Measurements from ENCODE around the gene PSMD2. TPM values are rescaled to one million over a fixed set of nuclear protein-coding genes. Genes with fewer than 3 reads are reported as not detected.

Gene PSMD2
- total RNA-seq, 2 donors from 2014 or later: 230 to 272 TPM

DNA sequence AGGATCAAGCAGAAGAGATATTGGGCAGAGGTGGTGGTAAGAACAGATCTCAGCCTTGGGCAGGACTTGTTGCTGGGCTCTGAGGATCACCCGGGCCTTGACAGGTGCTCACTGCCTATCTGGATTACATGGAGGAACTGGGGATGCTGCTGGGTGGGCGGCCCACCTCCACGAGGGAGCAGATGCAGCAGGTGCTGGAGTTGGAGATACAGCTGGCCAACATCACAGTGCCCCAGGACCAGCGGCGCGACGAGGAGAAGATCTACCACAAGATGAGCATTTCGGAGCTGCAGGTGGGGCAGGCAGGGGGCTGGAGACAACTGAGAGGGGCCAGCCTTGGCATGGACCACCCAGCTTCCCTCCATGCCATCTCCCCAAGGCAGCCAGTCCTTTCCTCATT is 15.4 kb upstream of the PSMD2 start:
- TF ChIP-seq, protein P1, sequence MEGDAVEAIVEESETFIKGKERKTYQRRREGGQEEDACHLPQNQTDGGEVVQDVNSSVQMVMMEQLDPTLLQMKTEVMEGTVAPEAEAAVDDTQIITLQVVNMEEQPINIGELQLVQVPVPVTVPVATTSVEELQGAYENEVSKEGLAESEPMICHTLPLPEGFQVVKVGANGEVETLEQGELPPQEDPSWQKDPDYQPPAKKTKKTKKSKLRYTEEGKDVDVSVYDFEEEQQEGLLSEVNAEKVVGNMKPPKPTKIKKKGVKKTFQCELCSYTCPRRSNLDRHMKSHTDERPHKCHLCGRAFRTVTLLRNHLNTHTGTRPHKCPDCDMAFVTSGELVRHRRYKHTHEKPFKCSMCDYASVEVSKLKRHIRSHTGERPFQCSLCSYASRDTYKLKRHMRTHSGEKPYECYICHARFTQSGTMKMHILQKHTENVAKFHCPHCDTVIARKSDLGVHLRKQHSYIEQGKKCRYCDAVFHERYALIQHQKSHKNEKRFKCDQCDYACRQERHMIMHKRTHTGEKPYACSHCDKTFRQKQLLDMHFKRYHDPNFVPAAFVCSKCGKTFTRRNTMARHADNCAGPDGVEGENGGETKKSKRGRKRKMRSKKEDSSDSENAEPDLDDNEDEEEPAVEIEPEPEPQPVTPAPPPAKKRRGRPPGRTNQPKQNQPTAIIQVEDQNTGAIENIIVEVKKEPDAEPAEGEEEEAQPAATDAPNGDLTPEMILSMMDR (IDR thresholded peaks at IDR 0.05): no peak
- TF ChIP-seq POLR2A (IDR thresholded peaks at IDR 0.05) (no peak), POLR2AphosphoS5 (IDR thresholded peaks at IDR 0.05) (no peak)
- Histone ChIP-seq H3K27me3 (replicated peaks; ENCODE audit: insufficient read depth) (no peaks in the 10 kb centered on the region), H3K4me1 (replicated peaks) (no peaks in the 10 kb centered on the region), H3K36me3 (no peaks in the 10 kb centered on the region), H3K4me3 (no peak overlapping the region), H3K9me3 (no peaks in the 10 kb centered on the region), H3K27ac (no peak overlapping the region)
- no peak for DNase-seq (ENCODE audit: low spot score)
- 88% methylated on average over 8 of the region's 8 CpGs for WGBS
- intact Hi-C loops (cut with DNase I): no loop called here

DNA sequence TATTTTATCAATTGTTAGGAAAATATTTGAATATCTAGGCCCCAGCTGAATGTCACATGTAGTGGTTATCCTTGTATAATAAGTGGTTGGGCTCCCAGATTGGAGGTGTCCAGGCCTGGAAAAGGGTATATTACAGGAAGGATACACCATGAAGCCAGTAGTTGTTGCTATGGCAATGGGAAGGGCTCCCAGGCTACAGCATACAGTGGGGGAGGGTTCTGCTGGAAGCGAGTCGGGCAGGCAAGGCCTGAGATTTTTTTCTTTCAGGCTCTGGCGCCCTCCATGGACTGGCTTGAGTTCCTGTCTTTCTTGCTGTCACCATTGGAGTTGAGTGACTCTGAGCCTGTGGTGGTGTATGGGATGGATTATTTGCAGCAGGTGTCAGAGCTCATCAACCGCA is 14.3 kb upstream of the PSMD2 start:
- intact Hi-C loops (cut with DNase I): no loop called here
- DNase-seq (ENCODE audit: low spot score): no peak
- no peak for TF ChIP-seq POLR2AphosphoS5 (IDR thresholded peaks at IDR 0.05)
- no peak for TF ChIP-seq POLR2A (IDR thresholded peaks at IDR 0.05)
- TF ChIP-seq, protein P1 (IDR thresholded peaks at IDR 0.05): no peak

DNA sequence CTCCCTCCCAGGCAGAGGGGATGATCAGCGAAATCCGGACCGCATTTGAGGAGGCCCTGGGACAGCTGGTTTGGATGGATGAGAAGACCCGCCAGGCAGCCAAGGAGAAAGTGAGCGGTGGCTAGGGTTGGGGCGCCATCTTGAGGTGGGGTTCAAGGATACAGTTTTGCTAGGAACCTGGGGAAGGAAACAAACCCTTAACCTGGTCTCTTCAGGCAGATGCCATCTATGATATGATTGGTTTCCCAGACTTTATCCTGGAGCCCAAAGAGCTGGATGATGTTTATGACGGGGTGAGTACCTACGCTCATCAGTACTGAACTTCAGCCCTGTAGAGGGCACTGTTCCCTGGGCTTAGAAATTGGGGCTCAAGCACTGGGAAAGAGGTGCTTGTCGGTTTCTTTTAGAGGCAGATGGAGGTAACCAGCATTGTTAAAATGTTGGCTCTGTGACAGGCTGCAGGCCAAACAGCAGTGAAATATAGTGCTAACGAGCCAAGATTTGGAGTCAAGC is 9.6 kb upstream of the PSMD2 start:
- no peaks in the 10 kb centered on the region for H3K4me1 ChIP-seq (replicated peaks)
- no peak for TF ChIP-seq POLR2AphosphoS5 (IDR thresholded peaks at IDR 0.05)
- TF ChIP-seq, protein P1 (IDR thresholded peaks at IDR 0.05): peak in 3 of 4 experiments; percentile 34 to 59 (median 49)
- no peak for TF ChIP-seq POLR2A (IDR thresholded peaks at IDR 0.05)
- H3K27ac ChIP-seq: no peak overlapping the region
- H3K36me3 ChIP-seq: no peaks in the 10 kb centered on the region
- no peaks in the 10 kb centered on the region for H3K9me3 ChIP-seq
- H3K4me3 ChIP-seq: no peak overlapping the region
- 7% methylated on average over 10 of the region's 10 CpGs for WGBS
- no peaks in the 10 kb centered on the region for H3K27me3 ChIP-seq (replicated peaks; ENCODE audit: insufficient read depth)
- DNase-seq (ENCODE audit: low spot score): peak; percentile 19
- intact Hi-C loops (cut with DNase I): no loop called here

More for the DNA sequence above, 14.3 kb upstream of the PSMD2 start:
- H3K36me3 ChIP-seq: no peaks in the 10 kb centered on the region
- no peak overlapping the region for H3K27ac ChIP-seq
- no peaks in the 10 kb centered on the region for H3K27me3 ChIP-seq (replicated peaks; ENCODE audit: insufficient read depth)
- H3K4me3 ChIP-seq: no peak overlapping the region
- H3K4me1 ChIP-seq (replicated peaks): no peaks in the 10 kb centered on the region
- no peaks in the 10 kb centered on the region for H3K9me3 ChIP-seq
- 17% methylated on average over 4 of the region's 4 CpGs for WGBS

DNA sequence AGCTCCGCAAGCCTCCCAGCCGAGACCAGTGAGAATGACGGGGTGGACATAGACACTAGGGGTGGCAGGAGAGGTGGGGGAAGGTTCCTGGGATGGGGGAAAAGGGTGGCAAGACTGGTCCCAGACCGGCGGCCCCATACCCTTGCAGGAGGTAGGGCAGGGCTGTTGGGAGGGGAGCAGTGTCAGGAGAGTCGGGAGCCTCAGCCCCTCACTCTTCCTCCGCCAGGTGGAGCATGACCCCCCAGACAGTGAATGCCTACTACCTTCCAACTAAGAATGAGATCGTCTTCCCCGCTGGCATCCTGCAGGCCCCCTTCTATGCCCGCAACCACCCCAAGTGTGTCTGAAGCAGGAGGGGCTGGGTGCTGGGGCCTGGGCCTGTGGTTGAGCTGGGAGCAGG is 8.7 kb upstream of the PSMD2 start:
- TF ChIP-seq POLR2AphosphoS5 (IDR thresholded peaks at IDR 0.05) (no peak), POLR2A (IDR thresholded peaks at IDR 0.05) (no peak)
- TF ChIP-seq, protein P1 (IDR thresholded peaks at IDR 0.05): no peak
- intact Hi-C loops (cut with DNase I): no loop called here
- no peaks in the 10 kb centered on the region for H3K27me3 ChIP-seq (replicated peaks; ENCODE audit: insufficient read depth)
- 80% methylated on average over 10 of the region's 10 CpGs for WGBS
- H3K36me3 ChIP-seq: no peaks in the 10 kb centered on the region
- H3K27ac ChIP-seq: no peak overlapping the region
- no peaks in the 10 kb centered on the region for H3K4me1 ChIP-seq (replicated peaks)
- DNase-seq (ENCODE audit: low spot score): no peak
- no peaks in the 10 kb centered on the region for H3K9me3 ChIP-seq
- no peak overlapping the region for H3K4me3 ChIP-seq

DNA sequence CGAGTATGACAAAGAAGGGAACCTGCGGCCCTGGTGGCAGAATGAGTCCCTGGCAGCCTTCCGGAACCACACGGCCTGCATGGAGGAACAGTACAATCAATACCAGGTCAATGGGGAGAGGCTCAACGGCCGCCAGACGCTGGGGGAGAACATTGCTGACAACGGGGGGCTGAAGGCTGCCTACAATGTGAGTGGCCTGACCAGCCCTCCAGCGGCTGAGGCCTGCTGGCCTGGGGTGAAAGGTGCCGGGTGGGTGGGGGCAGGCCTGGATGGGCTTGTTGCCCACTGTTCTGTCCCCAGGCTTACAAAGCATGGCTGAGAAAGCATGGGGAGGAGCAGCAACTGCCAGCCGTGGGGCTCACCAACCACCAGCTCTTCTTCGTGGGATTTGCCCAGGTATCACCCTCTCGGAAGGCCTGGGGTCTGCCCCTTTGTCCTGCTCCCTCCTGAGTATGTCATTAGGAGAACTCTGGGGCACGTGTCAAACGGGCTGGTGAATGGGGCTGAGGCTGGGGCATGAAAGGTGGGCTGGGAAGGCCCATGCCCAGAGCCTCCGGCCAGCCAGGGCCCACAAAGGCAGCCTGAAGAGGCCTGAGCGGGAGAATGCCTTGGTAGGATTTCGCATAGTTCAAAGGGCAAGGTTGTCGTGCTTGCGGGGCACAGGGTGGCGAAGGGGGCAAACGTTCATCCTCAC is 7.8 kb upstream of the PSMD2 start:
- TF ChIP-seq POLR2AphosphoS5 (IDR thresholded peaks at IDR 0.05) (no peak), POLR2A (IDR thresholded peaks at IDR 0.05) (no peak)
- TF ChIP-seq, protein P1 (IDR thresholded peaks at IDR 0.05): no peak
- Histone ChIP-seq H3K27me3 (replicated peaks; ENCODE audit: insufficient read depth) (no peaks in the 10 kb centered on the region), H3K9me3 (no peaks in the 10 kb centered on the region), H3K36me3 (no peaks in the 10 kb centered on the region), H3K4me1 (replicated peaks) (no peaks in the 10 kb centered on the region), H3K27ac (no peak overlapping the region), H3K4me3 (no peak overlapping the region)
- DNase-seq (ENCODE audit: low spot score): no peak
- 86% methylated on average over 22 of the region's 22 CpGs for WGBS
- intact Hi-C loops (cut with DNase I): no loop called here
